GM12878 (cell line): ENCODE measurements around the gene OR2AE1. TPM values are rescaled to one million over a fixed set of nuclear protein-coding genes. Genes with fewer than 3 reads are reported as not detected.

ENCODE experiments used
- ATAC-seq: fragments of 200-7000 bp; cut with Tn5 transposase; 3 replicates; pipeline ENCODE4 v1.9.1; 2020; ENCODE audit warnings: mild to moderate bottlenecking, moderate library complexity
- BruUV-seq: library from RNA; stranded (reverse); fragments of 400-500 nt; replicated peaks from 2 replicates; lab custom pipeline; 2021; lab: Mats Ljungman, UMichigan
- CTCF ChIA-PET: fragments of 300-600 bp; sonication (Branson Sonifier 250); formaldehyde crosslinking; extraction: SDS; loops from one replicate; lab custom pipeline; 2021; ENCODE audit warnings: inconsistent platforms; lab: Yijun Ruan, JAX
- POLR2A ChIA-PET: fragments of 350-600 bp; formaldehyde crosslinking; extraction: SDS; loops from one replicate; lab custom pipeline; 2021; ENCODE audit warnings: inconsistent platforms; lab: Charles Lee
- RAD21 ChIA-PET: fragments of 300-600 bp; sonication (Branson Sonifier 250); formaldehyde crosslinking; loops from one replicate; lab custom pipeline; 2023; ENCODE audit warnings: antibody characterized with exemption; ENCODE audit not compliant: unreplicated experiment; lab: Charles Lee
- SMC1A ChIA-PET: fragments of 300-600 bp; sonication (Branson Sonifier 250); formaldehyde crosslinking; loops from one replicate; lab custom pipeline; 2023; ENCODE audit not compliant: unreplicated experiment, uncharacterized antibody; lab: Charles Lee
- DNase-seq: peaks from one replicate; pipeline ENCODE4 v3.0.0-alpha.2; 2011; ENCODE audit warnings: low read depth, low spot score
- FAIRE-seq: peaks from 3 replicates; lab custom pipeline; 2011; peaks lifted over from hg19 to GRCh38; lab: Jason Lieb, UNC
- H2AFZ ChIP-seq: 2 replicates; pipeline ENCODE4 v1.6.0; 2011; ENCODE audit warnings: low read depth, low read length, control low read depth; ENCODE audit not compliant: control insufficient read depth
- H3K27ac ChIP-seq: 2 replicates; pipeline ENCODE4 v1.5.1; 2011; ENCODE audit warnings: control low read depth; ENCODE audit not compliant: control insufficient read depth, insufficient read depth
- H3K27me3 ChIP-seq, 2 experiments: replicated peaks in 1 of 2; 2 replicates each; pipeline versions ENCODE4 v1.6.0 to v1.6.1; 2011; ENCODE audit warnings: low read length in 1 of 2; ENCODE audit not compliant: control insufficient read depth in 2 of 2, insufficient read depth in 2 of 2
- H3K36me3 ChIP-seq, 2 experiments: 2 replicates each; pipeline ENCODE4 v1.5.1; 2011; ENCODE audit warnings: low read length in 1 of 2; ENCODE audit not compliant: control insufficient read depth in 2 of 2, insufficient read depth in 2 of 2
- H3K4me1 ChIP-seq: 2 replicates; pipeline ENCODE4 v1.6.1; 2011; ENCODE audit warnings: mild to moderate bottlenecking, low read length, moderate library complexity, mixed read lengths; ENCODE audit not compliant: control insufficient read depth, insufficient read depth
- H3K4me2 ChIP-seq: 2 replicates; pipeline ENCODE4 v1.6.0; 2011; ENCODE audit warnings: control low read depth; ENCODE audit not compliant: control insufficient read depth, insufficient read depth
- H3K4me3 ChIP-seq: fragments of 200-600 bp; sonication (generic); 2 replicates; pipeline ENCODE4 v1.5.1; 2016
- H3K79me2 ChIP-seq: 2 replicates; pipeline ENCODE4 v1.6.0; 2011; ENCODE audit warnings: low read length; ENCODE audit not compliant: control insufficient read depth, insufficient read depth
- H3K9ac ChIP-seq: 2 replicates; pipeline ENCODE4 v1.8.0; 2011; ENCODE audit warnings: low read length, control low read depth, mixed read lengths; ENCODE audit not compliant: control insufficient read depth, insufficient read depth
- H3K9me3 ChIP-seq: replicated peaks from 3 replicates; pipeline ENCODE4 v1.5.1; 2011; ENCODE audit warnings: mild to moderate bottlenecking, low read length; ENCODE audit not compliant: control insufficient read depth, insufficient read depth
- H4K20me1 ChIP-seq: 2 replicates; pipeline ENCODE4 v1.6.0; 2011; ENCODE audit not compliant: control insufficient read depth, insufficient read depth
- BRCA1 ChIP-seq: IDR thresholded peaks from 2 replicates; pipeline ENCODE4 v1.6.1; 2011; ENCODE audit warnings: low read depth, low read length, improper control_type of control experiment
- CBFB ChIP-seq: IDR thresholded peaks from 2 replicates; pipeline ENCODE4 v1.6.1; 2016; ENCODE audit warnings: antibody characterized with exemption, low read depth
- CTCF ChIP-seq, 3 experiments: IDR thresholded peaks in 2 of 3; conservative IDR thresholded peaks in 1 of 3; 2 replicates each; pipeline ENCODE4 v1.5.1; 2011; ENCODE audit warnings: low read depth in 3 of 3, low read length in 3 of 3, mild to moderate bottlenecking in 3 of 3, control low read depth in 2 of 3, moderate library complexity in 2 of 3, inconsistent platforms in 1 of 3, mixed read lengths in 1 of 3; ENCODE audit not compliant: control insufficient read depth in 2 of 3, insufficient read depth in 1 of 3; ENCODE audit errors: extremely low read depth in 1 of 3
- GABPA ChIP-seq: IDR thresholded peaks from 2 replicates; pipeline ENCODE4 v1.6.1; 2014; ENCODE audit warnings: antibody characterized with exemption, low read depth, mild to moderate bottlenecking, inconsistent platforms
- HCFC1 ChIP-seq: fragments of 150-350 bp; IDR thresholded peaks from 2 replicates; pipeline ENCODE4 v1.6.1; 2014; ENCODE audit warnings: low read length
- LARP7 ChIP-seq: fragments of 450-650 bp; IDR thresholded peaks from 2 replicates; pipeline ENCODE4 v1.6.1; 2017; ENCODE audit warnings: mild to moderate bottlenecking
- ZBTB33 ChIP-seq: fragments of 450-650 bp; IDR thresholded peaks from 2 replicates; pipeline ENCODE4 v1.6.1; 2017; ENCODE audit warnings: mild to moderate bottlenecking
- WGBS: methylation state at CpG from one replicate; pipeline ENCODE4 v1.1.6; 2016; ENCODE audit warnings: low lambda C conversion rate; ENCODE audit not compliant: insufficient replicate concordance, insufficient coverage; ENCODE audit errors: missing lambda C conversion rate; 5-methylcytosine and 5-hydroxymethylcytosine counted together
- in situ Hi-C: fragments of 300-500 bp; cut with MboI; formaldehyde crosslinking; loops from 9 replicates; pipeline ENCODE4 v1.14.3; 2018; ENCODE audit warnings: mixed read lengths
- intact Hi-C: fragments of 100-400 bp; cut with micrococcal nuclease; formaldehyde crosslinking; loops from one replicate; pipeline ENCODE4 v1.14.2; 2022; ENCODE audit not compliant: unreplicated experiment
- polyA plus RNA-seq, 11 experiments: library from polyadenylated mRNA; depleted of rRNA in 4 of 11; unstranded in 6 of 11; stranded (reverse) in 5 of 11; fragments of >200 nt; fragmentation: Nextera tagmentation in 4 of 11; fragmentation: Illumina TruSeq in 1 of 11; extraction: Ambion mirVana in 4 of 11; extraction: Trizol in 1 of 11; gene quantifications; 1 replicate in 1 of 11; 2 replicates in 10 of 11; pipeline versions ENCODE4 v1.2.1 to v1.2.3, GENCODE V29; 2011 to 2016; ENCODE audit warnings: inconsistent platforms in 2 of 11, missing spikeins in 2 of 11, low read depth in 1 of 11
- total RNA-seq, 4 experiments: library from RNA; depleted of rRNA in 3 of 4; stranded (reverse); fragments of >200 nt in 3 of 4; fragmentation: Illumina TruSeq in 1 of 4; extraction: Trizol in 1 of 4; gene quantifications; 2 replicates each; pipeline versions ENCODE4 v1.2.1 to v1.2.3, GENCODE V29; 2013 to 2021

The OR2AE1 gene
- total and polyA plus RNA-seq, 10 of the 15 experiments (the other 5 are each of a cell fraction or from before 2014, with no cell fraction given): 0.05 to 0.34 (median 0.18) TPM; not detected in 4

GRCh38 chr7:99831595-99831994 lies 45.2 kb downstream of the OR2AE1 start (continued):
- TF ChIP-seq CTCF (IDR thresholded peaks at IDR 0.05 in 2 of 3, conservative IDR thresholded peaks at IDR 0.05 in 1 of 3; ENCODE audit: control insufficient read depth in 2 of 3, extremely low read depth in 1 of 3, insufficient read depth in 1 of 3, low read depth in 3 of 3, low read length in 3 of 3): no peak

- H3K4me3 ChIP-seq: no peak overlapping the region
- 50% methylated on average over 1 of the region's 1 CpG for WGBS
- no peak overlapping the region for H2AFZ ChIP-seq
- POLR2A ChIA-PET: interaction anchor here (1.6 kb wide), 1 partner anchor 10 kb away, joined by 4 read pairs; no protein-coding TSS in a partner anchor
- peak; percentile 23 for DNase-seq
- CTCF ChIA-PET: no interaction called here
- FAIRE-seq: no peak
- no peaks in the 10 kb centered on the region for H3K4me1 ChIP-seq
- in situ Hi-C loops (no loop called here), intact Hi-C loops (no loop called here)
- H3K9me3 ChIP-seq: no peaks in the 10 kb centered on the region
- TF ChIP-seq LARP7 (no peak), BRCA1 (no peak), ZBTB33 (no peak), HCFC1 (no peak), GABPA (no peak), CBFB (no peak)
- H3K27me3 ChIP-seq: no peaks in the 10 kb centered on the region
- ATAC-seq: no peak
- no peak overlapping the region for H3K9ac ChIP-seq
- BruUV-seq: no TSS peak
- H4K20me1 ChIP-seq: no peaks in the 10 kb centered on the region
- H3K79me2 ChIP-seq: no peaks in the 10 kb centered on the region
- no peak overlapping the region for H3K4me2 ChIP-seq
- H3K36me3 ChIP-seq: no peaks in the 10 kb centered on the region
- no peak overlapping the region for H3K27ac ChIP-seq
- SMC1A ChIA-PET: interaction anchor here (0.5 to 1.9 kb wide), 3 partner anchors 8 to 111 kb away, joined by 3 to 5 read pairs (median 4); no protein-coding TSS in a partner anchor
- RAD21 ChIA-PET: no interaction called here
Observed at GRCh38 chr7:99829524-99830160, 47.2 kb downstream of the OR2AE1 start.
